Omental fat pad (tissue), 4 donors: ENCODE results near the gene SCAMP3. TPM values are rescaled to one million over a fixed set of nuclear protein-coding genes. Genes with fewer than 3 reads are reported as not detected.

Experiments used
- ATAC-seq: fragments of 150-250 bp; one replicate; pipeline ENCODE4 v1.9.1; 2016; ENCODE audit warnings: mild to moderate bottlenecking, moderate library complexity; ENCODE audit not compliant: low FRiP score
- DNase-seq: peaks from one replicate; pipeline ENCODE4 v3.0.0-alpha.2; 2019; ENCODE audit warnings: low spot score
- CTCF ChIP-seq, 3 donors: fragments of 450-650 bp; IDR thresholded peaks; one replicate each; pipeline ENCODE4 v1.5.1; 2016 to 2017; ENCODE audit warnings: antibody characterized with exemption in 3 of 3, mild to moderate bottlenecking in 3 of 3, moderate library complexity in 2 of 3
- total RNA-seq, 4 donors: library from RNA; depleted of rRNA; stranded (reverse); fragments of >200 nt; gene quantifications; one replicate each; pipeline ENCODE4 v1.1.0, GENCODE V29; 2016

The SCAMP3 gene
- total RNA-seq, 4 donors from 2014 or later, result 48.2 to 72.9 (median 63.1) TPM

GRCh38 chr1:155210314-155211104, 51.7 kb downstream of the SCAMP3 start:
- ATAC-seq (no peak), DNase-seq (no peak)
- no peak for TF ChIP-seq CTCF (IDR thresholded peaks at IDR 0.05)

- no peak for TF ChIP-seq CTCF (IDR thresholded peaks at IDR 0.05)
- ATAC-seq, result no peak
These were observed 52.8 kb downstream of the SCAMP3 start for GRCh38 chr1:155209312-155209721.

GRCh38 chr1:155208541-155209311, 53.4 kb downstream of the SCAMP3 start, which contains the start of gene MTX1:
Gene MTX1, plus strand, starts transcription at chr1:155208695. Its CDS starts 110 bp downstream, at chr1:155208805.
- DNase-seq (peak; percentile 68), ATAC-seq (peak; percentile 81)
- peak in 1 of 3 donors; percentile 12 for TF ChIP-seq CTCF (IDR thresholded peaks at IDR 0.05)

More at GRCh38 chr1:155209312-155209721, 52.8 kb downstream of the SCAMP3 start:
- DNase-seq, result no peak

GRCh38 chr1:155207806-155208540, 54.2 kb downstream of the SCAMP3 start, which contains the start of gene THBS3:
Gene THBS3, minus strand, starts transcription at chr1:155207897. Its CDS starts 21 bp downstream, at chr1:155207876.
- ATAC-seq (peak; percentile 15), DNase-seq (no peak)
- TF ChIP-seq CTCF (IDR thresholded peaks at IDR 0.05), result no peak

GRCh38 chr1:155206891-155207805, 55.0 kb downstream of the SCAMP3 start:
- DNase-seq, result peak; percentile 89
- peak; percentile 40 for ATAC-seq

More at GRCh38 chr1:155206891-155207805, 55.0 kb downstream of the SCAMP3 start:
- TF ChIP-seq CTCF (IDR thresholded peaks at IDR 0.05), result peak in 1 of 3 donors; percentile 27

Other genes with a start within 250 kb of the SCAMP3 start
- under 1 TPM in 3 of 4 donors, not detected in 1; 0.36 to 0.79 (median 0.38) TPM for gene DCST2, start 228.6 kb downstream of the SCAMP3 start, total RNA-seq
- not detected for gene DCST1, start 228.5 kb downstream of the SCAMP3 start, total RNA-seq
- 100 to 1,000 TPM; 116 to 262 (median 157) TPM for gene ADAM15, start 211.0 kb downstream of the SCAMP3 start, total RNA-seq
- gene EFNA4, start 198.6 kb downstream of the SCAMP3 start, total RNA-seq, result 1 to 10 TPM; 1.7 to 5.0 (median 4.4) TPM
- 1 to 10 TPM in 2 of 4 donors, under 1 TPM in 1, not detected in 1; 0.84 to 1.8 (median 1.6) TPM for gene EFNA3, start 183.5 kb downstream of the SCAMP3 start, total RNA-seq
- 10 to 100 TPM; 29.2 to 61.7 (median 56.7) TPM for gene EFNA1, start 134.5 kb downstream of the SCAMP3 start, total RNA-seq
- 10 to 100 TPM; 26.8 to 40.6 (median 27.5) TPM for gene SLC50A1, start 126.5 kb downstream of the SCAMP3 start, total RNA-seq
- 10 to 100 TPM; 32.5 to 70.8 (median 58.5) TPM for gene DPM3, start 121.8 kb downstream of the SCAMP3 start, total RNA-seq
- gene KRTCAP2, start 89.1 kb downstream of the SCAMP3 start, total RNA-seq, result 100 to 1,000 TPM in 2 of 4 donors, 10 to 100 TPM in 2; 77.9 to 171 (median 99.7) TPM
- 1 to 10 TPM in 3 of 4 donors, under 1 TPM in 1; 0.36 to 1.4 (median 1.1) TPM for gene TRIM46, start 88.5 kb downstream of the SCAMP3 start, total RNA-seq
- 10 to 100 TPM; 11.3 to 32.2 (median 25.0) TPM for gene THBS3, start 54.5 kb downstream of the SCAMP3 start, total RNA-seq
- gene MTX1, start 53.7 kb downstream of the SCAMP3 start, total RNA-seq, result 10 to 100 TPM; 38.3 to 52.0 (median 40.8) TPM
- 10 to 100 TPM in 3 of 4 donors, 1 to 10 TPM in 1; 8.7 to 13.4 (median 11.9) TPM for gene ENTREP3, start 6.9 kb downstream of the SCAMP3 start, total RNA-seq
- 10 to 100 TPM; 16.9 to 41.3 (median 32.7) TPM for gene CLK2, start 11.1 kb upstream of the SCAMP3 start, total RNA-seq
- gene HCN3, start 15.1 kb upstream of the SCAMP3 start, total RNA-seq, result 1 to 10 TPM in 2 of 4 donors, under 1 TPM in 2; 0.36 to 2.3 (median 1.2) TPM
- not detected for gene PKLR, start 39.1 kb upstream of the SCAMP3 start, total RNA-seq
- gene FDPS, start 46.5 kb upstream of the SCAMP3 start, total RNA-seq, result 100 to 1,000 TPM in 1 of 4 donors, 10 to 100 TPM in 3; 73.9 to 151 (median 87.7) TPM
- 10 to 100 TPM; 11.5 to 21.1 (median 12.5) TPM for gene RUSC1, start 58.5 kb upstream of the SCAMP3 start, total RNA-seq